ENCODE results near the gene MAP1LC3B2. TPM values are rescaled to one million over a fixed set of nuclear protein-coding genes. Genes with fewer than 3 reads are reported as not detected.
A peak's percentile ranks its signal among the peaks of the same experiment; 100 is the strongest.

The MAP1LC3B2 gene
- total RNA-seq, 1 experiment from 2014 or later: 1.9 TPM

DNA sequence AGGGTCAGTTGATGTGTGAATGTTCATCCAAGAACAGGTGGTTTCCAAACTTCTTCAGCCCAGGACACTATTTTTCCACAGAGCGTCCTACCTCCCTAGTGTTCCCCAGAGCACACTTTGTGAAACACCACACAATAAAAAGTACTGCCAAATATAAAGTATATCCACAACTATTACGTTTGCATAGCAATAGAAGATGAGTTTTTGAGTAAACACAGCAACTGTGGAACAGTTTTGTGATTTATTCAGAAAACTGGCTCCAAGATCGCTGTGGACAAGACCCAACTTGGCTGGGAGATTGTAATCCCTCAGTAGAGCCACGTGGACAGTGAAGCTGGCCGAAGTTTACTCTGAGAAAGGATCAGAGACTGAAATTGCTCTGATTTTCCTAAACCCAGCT, 14.5 kb upstream of the MAP1LC3B2 start:
- POLR2A ChIA-PET: no interaction called here
- no peaks in the 10 kb centered on the region for H3K9me3 ChIP-seq (ENCODE audit: control insufficient read depth, insufficient read depth, low read depth, low read length)
- ATAC-seq: no peak
- H3K27me3 ChIP-seq (ENCODE audit: control insufficient read depth, insufficient read depth, low read length): no peaks in the 10 kb centered on the region
- no peak overlapping the region for H3K4me3 ChIP-seq (ENCODE audit: low read depth in 2 of 2, low read length in 2 of 2)
- peak overlapping the region; percentile 20; the same call in 1 of the 2 replicates for H3K27ac ChIP-seq (ENCODE audit: low read length)
- BruUV-seq (replicated peaks): no TSS peak
- in situ Hi-C loops (cut with HindIII; ENCODE audit: low pct_unique_long_range_greater_than_20kb, low sequenced_read_pairs): no loop called here
- H3K4me1 ChIP-seq (ENCODE audit: control insufficient read depth, insufficient read depth, low read length): peaks cover 19% of the 10 kb centered on the region
- no peak for DNase-seq (ENCODE audit: low read depth, low spot score)
- TF ChIP-seq, protein P1, sequence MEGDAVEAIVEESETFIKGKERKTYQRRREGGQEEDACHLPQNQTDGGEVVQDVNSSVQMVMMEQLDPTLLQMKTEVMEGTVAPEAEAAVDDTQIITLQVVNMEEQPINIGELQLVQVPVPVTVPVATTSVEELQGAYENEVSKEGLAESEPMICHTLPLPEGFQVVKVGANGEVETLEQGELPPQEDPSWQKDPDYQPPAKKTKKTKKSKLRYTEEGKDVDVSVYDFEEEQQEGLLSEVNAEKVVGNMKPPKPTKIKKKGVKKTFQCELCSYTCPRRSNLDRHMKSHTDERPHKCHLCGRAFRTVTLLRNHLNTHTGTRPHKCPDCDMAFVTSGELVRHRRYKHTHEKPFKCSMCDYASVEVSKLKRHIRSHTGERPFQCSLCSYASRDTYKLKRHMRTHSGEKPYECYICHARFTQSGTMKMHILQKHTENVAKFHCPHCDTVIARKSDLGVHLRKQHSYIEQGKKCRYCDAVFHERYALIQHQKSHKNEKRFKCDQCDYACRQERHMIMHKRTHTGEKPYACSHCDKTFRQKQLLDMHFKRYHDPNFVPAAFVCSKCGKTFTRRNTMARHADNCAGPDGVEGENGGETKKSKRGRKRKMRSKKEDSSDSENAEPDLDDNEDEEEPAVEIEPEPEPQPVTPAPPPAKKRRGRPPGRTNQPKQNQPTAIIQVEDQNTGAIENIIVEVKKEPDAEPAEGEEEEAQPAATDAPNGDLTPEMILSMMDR (IDR thresholded peaks at IDR 0.05): no peak
- TF ChIP-seq SIN3A (IDR thresholded peaks at IDR 0.05; ENCODE audit: borderline replicate concordance, insufficient read depth, low read depth, low read length): no peak
- TF ChIP-seq POLR2AphosphoS5 (IDR thresholded peaks at IDR 0.05; ENCODE audit: low read depth, low read length): no peak
- TF ChIP-seq, protein P2, sequence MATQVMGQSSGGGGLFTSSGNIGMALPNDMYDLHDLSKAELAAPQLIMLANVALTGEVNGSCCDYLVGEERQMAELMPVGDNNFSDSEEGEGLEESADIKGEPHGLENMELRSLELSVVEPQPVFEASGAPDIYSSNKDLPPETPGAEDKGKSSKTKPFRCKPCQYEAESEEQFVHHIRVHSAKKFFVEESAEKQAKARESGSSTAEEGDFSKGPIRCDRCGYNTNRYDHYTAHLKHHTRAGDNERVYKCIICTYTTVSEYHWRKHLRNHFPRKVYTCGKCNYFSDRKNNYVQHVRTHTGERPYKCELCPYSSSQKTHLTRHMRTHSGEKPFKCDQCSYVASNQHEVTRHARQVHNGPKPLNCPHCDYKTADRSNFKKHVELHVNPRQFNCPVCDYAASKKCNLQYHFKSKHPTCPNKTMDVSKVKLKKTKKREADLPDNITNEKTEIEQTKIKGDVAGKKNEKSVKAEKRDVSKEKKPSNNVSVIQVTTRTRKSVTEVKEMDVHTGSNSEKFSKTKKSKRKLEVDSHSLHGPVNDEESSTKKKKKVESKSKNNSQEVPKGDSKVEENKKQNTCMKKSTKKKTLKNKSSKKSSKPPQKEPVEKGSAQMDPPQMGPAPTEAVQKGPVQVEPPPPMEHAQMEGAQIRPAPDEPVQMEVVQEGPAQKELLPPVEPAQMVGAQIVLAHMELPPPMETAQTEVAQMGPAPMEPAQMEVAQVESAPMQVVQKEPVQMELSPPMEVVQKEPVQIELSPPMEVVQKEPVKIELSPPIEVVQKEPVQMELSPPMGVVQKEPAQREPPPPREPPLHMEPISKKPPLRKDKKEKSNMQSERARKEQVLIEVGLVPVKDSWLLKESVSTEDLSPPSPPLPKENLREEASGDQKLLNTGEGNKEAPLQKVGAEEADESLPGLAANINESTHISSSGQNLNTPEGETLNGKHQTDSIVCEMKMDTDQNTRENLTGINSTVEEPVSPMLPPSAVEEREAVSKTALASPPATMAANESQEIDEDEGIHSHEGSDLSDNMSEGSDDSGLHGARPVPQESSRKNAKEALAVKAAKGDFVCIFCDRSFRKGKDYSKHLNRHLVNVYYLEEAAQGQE (IDR thresholded peaks at IDR 0.05; ENCODE audit: insufficient read depth in 1 of 2, low read depth in 2 of 2, low read length in 1 of 2): no peak
- TF ChIP-seq TCF7L2 (IDR thresholded peaks at IDR 0.05; ENCODE audit: low read depth, low read length): no peak
- CTCF ChIA-PET: interaction anchor here (0.6 kb wide), 1 partner anchor 581 kb away, joined by 5 read pairs; no protein-coding TSS in a partner anchor
- no peaks in the 10 kb centered on the region for H3K36me3 ChIP-seq (ENCODE audit: control insufficient read depth, insufficient read depth, low read length)
- intact Hi-C loops (cut with micrococcal nuclease; ENCODE audit: unreplicated experiment): no loop called here

DNA sequence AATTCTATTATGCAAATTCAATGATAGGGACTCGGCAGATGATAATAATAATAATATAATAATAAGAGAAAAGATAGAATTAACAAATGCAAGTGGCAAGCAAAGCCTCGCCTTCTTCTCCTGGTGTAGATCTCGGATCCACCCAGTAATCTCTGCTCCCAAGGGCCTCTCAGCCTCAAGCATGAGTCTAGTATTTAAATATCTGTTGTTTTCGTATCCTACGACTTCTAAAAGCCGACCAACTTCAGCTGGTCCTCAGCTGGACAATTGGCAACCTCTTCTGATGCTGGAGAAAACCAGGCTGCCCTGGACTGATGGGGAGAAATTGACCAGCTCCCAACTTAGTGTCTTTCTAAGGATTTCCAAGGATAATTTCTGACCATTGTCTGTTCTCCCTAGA, 14.0 kb upstream of the MAP1LC3B2 start:
- DNase-seq (ENCODE audit: low read depth, low spot score) (no peak), ATAC-seq (no peak)
- H3K9me3 ChIP-seq (ENCODE audit: control insufficient read depth, insufficient read depth, low read depth, low read length): no peaks in the 10 kb centered on the region
- ChIA-PET CTCF (interaction anchor here (0.6 kb wide), 2 partner anchors 17 to 581 kb away, joined by 3 to 5 read pairs; no protein-coding TSS in a partner anchor), POLR2A (no interaction called here)
- intact Hi-C loops (cut with micrococcal nuclease; ENCODE audit: unreplicated experiment): no loop called here
- no TSS peak for BruUV-seq (replicated peaks)
- in situ Hi-C loops (cut with HindIII; ENCODE audit: low pct_unique_long_range_greater_than_20kb, low sequenced_read_pairs): no loop called here
- peaks cover 15% of the 10 kb centered on the region for H3K4me1 ChIP-seq (ENCODE audit: control insufficient read depth, insufficient read depth, low read length)
- H3K27ac ChIP-seq (ENCODE audit: low read length): peak overlapping the region; percentile 5; the same call in 1 of the 2 replicates
- H3K4me3 ChIP-seq (ENCODE audit: low read depth in 2 of 2, low read length in 2 of 2): no peak overlapping the region
- H3K27me3 ChIP-seq (ENCODE audit: control insufficient read depth, insufficient read depth, low read length): no peaks in the 10 kb centered on the region
- no peaks in the 10 kb centered on the region for H3K36me3 ChIP-seq (ENCODE audit: control insufficient read depth, insufficient read depth, low read length)
- TF ChIP-seq, protein P2 (IDR thresholded peaks at IDR 0.05; ENCODE audit: insufficient read depth in 1 of 2, low read depth in 2 of 2, low read length in 1 of 2): no peak
- TF ChIP-seq TCF7L2 (IDR thresholded peaks at IDR 0.05; ENCODE audit: low read depth, low read length) (no peak), POLR2AphosphoS5 (IDR thresholded peaks at IDR 0.05; ENCODE audit: low read depth, low read length) (no peak), SIN3A (IDR thresholded peaks at IDR 0.05; ENCODE audit: borderline replicate concordance, insufficient read depth, low read depth, low read length) (no peak)
- TF ChIP-seq, protein P1 (IDR thresholded peaks at IDR 0.05): no peak
